SK-N-SH treated with all-trans-retinoic acid at 6 μM for 48 hours (cell line): ENCODE data around the gene CFAP58.
A peak's percentile ranks its signal among the peaks of the same experiment; 100 is the strongest.

Experiments used
- ATAC-seq: fragments of 200-7000 bp; cut with Tn5 transposase; 3 replicates; pipeline ENCODE4 v1.9.1; 2020; ENCODE audit warnings: mild to moderate bottlenecking, moderate library complexity
- TCF4 ChIP-seq: fragments of 250-450 bp; sonication (Bioruptor Pico); IDR thresholded peaks from 2 replicates; pipeline ENCODE4 v1.8.0; 2021; ENCODE audit warnings: mild to moderate bottlenecking, moderate library complexity, borderline replicate concordance
- TF ChIP-seq, protein P1 (sequence below): fragments of 250-450 bp; sonication (Bioruptor Pico); IDR thresholded peaks from 2 replicates; pipeline ENCODE4 v1.8.0; 2020; ENCODE audit warnings: mild to moderate bottlenecking, moderate library complexity, borderline replicate concordance

Gene CFAP58

DNA sequence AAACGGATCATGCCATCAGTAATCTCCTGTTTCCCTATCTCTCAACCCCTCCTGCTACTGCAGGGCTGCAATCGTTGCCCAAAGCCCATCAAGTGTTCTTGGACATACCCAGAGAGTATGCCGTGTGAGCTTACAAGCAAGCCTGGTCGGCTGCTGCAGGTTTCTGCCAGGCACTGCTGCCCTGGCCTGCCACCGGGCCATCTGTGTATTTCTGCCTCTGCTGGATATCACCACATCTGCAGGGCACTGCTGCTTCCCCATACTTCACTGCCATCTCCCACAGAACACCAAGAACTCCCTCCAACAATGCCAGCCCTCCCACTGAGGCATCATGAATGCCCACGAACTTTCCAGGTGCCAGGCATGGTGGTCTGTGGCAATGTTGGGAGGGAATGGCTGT is 149.3 kb downstream of the CFAP58 start:
- TF ChIP-seq, protein P1, sequence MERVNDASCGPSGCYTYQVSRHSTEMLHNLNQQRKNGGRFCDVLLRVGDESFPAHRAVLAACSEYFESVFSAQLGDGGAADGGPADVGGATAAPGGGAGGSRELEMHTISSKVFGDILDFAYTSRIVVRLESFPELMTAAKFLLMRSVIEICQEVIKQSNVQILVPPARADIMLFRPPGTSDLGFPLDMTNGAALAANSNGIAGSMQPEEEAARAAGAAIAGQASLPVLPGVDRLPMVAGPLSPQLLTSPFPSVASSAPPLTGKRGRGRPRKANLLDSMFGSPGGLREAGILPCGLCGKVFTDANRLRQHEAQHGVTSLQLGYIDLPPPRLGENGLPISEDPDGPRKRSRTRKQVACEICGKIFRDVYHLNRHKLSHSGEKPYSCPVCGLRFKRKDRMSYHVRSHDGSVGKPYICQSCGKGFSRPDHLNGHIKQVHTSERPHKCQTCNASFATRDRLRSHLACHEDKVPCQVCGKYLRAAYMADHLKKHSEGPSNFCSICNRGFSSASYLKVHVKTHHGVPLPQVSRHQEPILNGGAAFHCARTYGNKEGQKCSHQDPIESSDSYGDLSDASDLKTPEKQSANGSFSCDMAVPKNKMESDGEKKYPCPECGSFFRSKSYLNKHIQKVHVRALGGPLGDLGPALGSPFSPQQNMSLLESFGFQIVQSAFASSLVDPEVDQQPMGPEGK (CRISPR knock-in tag), result no peak
- TF ChIP-seq TCF4, result peak; percentile 46; the same call in 1 of the 2 replicates
- ATAC-seq, result peak; percentile 71
